Activated naive CD4-positive, alpha-beta T cell (primary cell): Measurements from ENCODE around the gene IPO7.

Experiments
- DNase-seq, 4 experiments: peaks; one replicate each; lab custom pipeline; 2025; lab: John Stamatoyannopoulos, UW

IPO7 gene

DNA sequence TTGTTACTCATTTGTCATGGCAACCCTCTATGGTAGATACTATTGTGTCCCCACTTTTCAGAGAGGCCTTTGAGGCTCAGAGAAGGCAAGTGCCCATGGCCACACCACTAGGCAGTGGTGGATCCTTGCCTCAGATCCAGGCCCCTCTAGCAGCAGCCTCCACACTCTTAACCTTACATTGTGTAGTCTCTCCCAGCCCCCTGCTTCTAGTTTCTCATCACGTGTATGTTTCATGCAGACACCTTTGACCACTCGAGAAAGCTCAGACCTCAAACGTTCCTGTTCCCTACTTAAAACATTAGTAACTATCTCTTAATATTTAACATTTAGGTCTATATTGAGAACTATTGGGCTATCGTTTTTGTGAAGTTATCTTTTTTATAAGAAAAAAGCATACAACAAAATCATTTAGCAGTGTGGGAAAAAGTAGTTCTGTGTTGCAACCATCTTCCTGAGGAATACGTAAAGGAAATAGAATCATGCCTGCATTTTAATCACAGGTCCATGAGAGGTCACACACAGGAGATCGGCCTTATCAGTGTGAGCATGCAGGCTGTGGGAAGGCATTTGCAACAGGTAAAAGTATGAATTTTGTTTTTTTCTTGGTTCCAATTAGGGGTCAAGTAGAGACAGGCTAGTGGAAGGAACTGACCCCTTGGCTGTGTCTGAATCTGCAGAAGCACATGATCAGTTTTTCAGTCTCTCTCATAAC is 111.5 kb downstream of the IPO7 start:
- DNase-seq, result no peak
